Right ventricle myocardium inferior (tissue), 1 donor: Measurements from ENCODE around the gene GNPNAT1. TPM values are rescaled to one million over a fixed set of nuclear protein-coding genes. Genes with fewer than 3 reads are reported as not detected.

Source experiments
- ATAC-seq: fragments of 200-7000 bp; cut with Tn5 transposase; one replicate; pipeline ENCODE4 v1.9.1; 2020; ENCODE audit warnings: mild to moderate bottlenecking, moderate library complexity
- DNase-seq: peaks from one replicate; pipeline ENCODE4 v3.0.0; 2021; ENCODE audit errors: missing footprints
- intact Hi-C: fragments of 100-400 bp; cut with DNase I; formaldehyde crosslinking; loops from one replicate; pipeline ENCODE4 v1.11.0; 2022
- long read RNA-seq: library from polyadenylated mRNA; unstranded; transcript quantifications from one replicate; pipeline ENCODE4 v2.0.0, GENCODE V29; 2021
- total RNA-seq: library from RNA; stranded (reverse); fragmentation: NEBNext Ultra II Directional; extraction: Animal tissue kit (Norgen Biotek cat#: 25700); gene quantifications from one replicate; pipeline ENCODE4 v1.2.1, GENCODE V29; 2021
- donor health status: DM: no; HTN: yes; CAD: no; lungs with severe emphysema.

GNPNAT1 gene
- total RNA-seq, result 5.2 TPM
- long read RNA-seq, partial matches to known transcripts, result 0 of 4 reads
- long read RNA-seq, other reads (novel, unspliced or antisense), result 3 of 4 reads

DNA sequence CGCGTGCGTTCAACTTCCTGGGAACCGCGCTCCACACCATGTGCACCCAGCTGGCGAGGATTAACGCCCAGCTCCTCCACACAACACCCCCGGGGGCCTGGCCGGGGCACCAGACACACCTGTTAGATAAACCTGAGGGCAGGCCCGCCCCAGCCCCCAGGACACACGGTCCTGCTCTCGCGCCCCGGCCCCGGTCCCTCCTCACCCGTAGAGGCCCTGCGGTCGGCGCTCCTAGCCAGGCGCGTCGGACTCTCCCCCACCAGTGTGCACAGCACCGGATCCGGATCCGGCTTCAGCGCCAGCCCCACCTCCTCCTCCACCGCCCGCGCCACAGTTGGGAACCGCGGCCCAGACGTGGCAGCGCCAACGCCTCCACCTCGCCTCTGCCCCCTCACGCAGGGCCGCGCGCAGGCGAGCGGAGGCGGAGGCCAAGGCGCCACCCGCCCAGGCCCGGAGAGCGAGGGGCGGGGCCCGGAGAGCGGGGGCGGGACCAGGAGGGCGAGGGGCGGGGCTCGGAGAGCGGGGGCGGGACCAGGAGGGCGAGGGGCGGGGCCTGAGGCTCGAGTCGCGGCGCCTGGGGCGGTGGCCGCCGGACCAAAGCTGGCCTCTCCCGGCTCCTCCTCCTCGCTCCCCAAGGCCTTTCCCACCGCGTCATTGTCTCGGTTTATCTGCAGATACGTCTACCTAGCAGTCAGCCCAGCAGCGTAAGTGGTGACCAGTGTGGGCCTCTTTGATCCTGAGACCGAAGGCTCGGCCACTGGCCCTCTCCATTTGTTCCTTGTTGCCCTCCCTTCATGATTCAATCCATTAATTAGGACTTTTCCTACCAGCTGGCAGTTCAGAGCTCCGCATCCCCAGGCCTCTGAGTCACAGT is at the start of gene GNPNAT1:
Gene GNPNAT1 (minus strand): TSS at position 385 of the 874 bp plus-strand sequence. CDS start 6,957 bp downstream, outside the sequence.
- peak; percentile 97 for ATAC-seq
- DNase-seq, result peak; percentile 93
- intact Hi-C loops, result no loop called here

DNA sequence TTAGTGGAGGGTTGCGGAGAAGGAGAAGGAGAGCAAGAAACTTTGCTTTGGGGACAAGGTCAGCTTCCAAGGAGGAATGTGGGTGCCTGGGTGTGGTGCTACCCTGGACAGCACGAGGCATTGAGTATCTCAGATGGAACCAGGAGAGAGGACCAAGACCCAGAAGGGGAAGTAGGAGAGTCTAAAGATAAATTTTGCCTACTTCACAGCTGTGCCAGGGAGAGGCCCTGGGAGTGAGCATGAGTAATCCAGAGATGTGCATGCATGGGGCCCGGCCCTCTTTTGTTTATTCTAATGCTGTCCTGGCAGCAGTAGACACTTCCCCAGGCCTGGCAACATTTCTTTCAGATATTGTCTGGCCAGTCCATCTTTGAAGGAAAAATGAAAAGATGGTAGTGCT is 49.5 kb upstream of the GNPNAT1 start:
- intact Hi-C loops, result loop anchor here (5.0 kb wide), 1 partner anchor 111 kb away; the partner anchor contains the start of gene FERMT2
- DNase-seq, result peak; percentile 73
- peak; percentile 58 for ATAC-seq

GRCh38 chr14:52837451-52837850 is 46.0 kb upstream of the GNPNAT1 start:
- DNase-seq (no peak), ATAC-seq (no peak)
- intact Hi-C loops, result no loop called here

- intact Hi-C loops, result no loop called here
- ATAC-seq, result no peak
- no peak for DNase-seq
Observed at GRCh38 chr14:52836063-52836462, 44.7 kb upstream of the GNPNAT1 start.

GRCh38 chr14:52835122-52835903 is 43.9 kb upstream of the GNPNAT1 start:
- intact Hi-C loops, result no loop called here
- ATAC-seq (no peak), DNase-seq (no peak)

DNA sequence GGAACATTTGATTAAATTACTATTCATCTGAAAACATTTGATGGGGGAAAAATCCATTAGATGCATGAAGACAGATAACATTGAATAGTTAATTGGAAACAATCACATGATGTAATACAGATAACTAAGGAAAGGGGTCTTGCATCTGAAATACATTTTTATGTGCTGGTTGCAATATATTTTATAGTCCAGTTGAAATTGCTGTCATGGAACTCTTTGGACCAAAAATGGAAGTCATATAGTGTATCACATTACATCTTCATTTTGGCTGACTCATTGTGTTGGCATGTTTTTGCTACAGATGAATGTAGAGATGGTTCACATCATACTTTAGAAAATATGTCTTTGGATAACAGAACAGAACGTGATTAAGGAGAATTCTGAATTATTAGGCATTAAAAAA is 43.0 kb upstream of the GNPNAT1 start:
- intact Hi-C loops, result no loop called here
- DNase-seq (no peak), ATAC-seq (no peak)

DNA sequence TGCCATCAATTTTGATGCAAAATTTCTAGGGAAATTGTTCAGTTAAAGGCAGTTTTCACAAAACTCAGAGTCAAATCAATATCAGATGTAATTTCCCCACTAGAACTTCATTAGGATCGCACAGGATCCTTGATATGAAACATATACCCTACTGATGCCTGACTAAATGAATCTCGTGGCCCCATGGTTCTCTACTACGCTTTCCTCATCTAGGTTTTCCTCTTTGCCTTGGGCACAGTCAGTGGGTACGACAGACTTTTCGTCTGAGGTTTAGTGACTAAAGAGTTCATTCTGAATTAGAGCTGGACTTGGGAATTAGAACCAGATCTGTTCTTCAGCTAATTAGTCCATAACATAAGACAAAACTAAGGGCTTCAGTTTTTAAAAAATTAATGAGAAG is 42.5 kb upstream of the GNPNAT1 start:
- no peak for ATAC-seq
- DNase-seq, result no peak
- intact Hi-C loops, result no loop called here

DNA sequence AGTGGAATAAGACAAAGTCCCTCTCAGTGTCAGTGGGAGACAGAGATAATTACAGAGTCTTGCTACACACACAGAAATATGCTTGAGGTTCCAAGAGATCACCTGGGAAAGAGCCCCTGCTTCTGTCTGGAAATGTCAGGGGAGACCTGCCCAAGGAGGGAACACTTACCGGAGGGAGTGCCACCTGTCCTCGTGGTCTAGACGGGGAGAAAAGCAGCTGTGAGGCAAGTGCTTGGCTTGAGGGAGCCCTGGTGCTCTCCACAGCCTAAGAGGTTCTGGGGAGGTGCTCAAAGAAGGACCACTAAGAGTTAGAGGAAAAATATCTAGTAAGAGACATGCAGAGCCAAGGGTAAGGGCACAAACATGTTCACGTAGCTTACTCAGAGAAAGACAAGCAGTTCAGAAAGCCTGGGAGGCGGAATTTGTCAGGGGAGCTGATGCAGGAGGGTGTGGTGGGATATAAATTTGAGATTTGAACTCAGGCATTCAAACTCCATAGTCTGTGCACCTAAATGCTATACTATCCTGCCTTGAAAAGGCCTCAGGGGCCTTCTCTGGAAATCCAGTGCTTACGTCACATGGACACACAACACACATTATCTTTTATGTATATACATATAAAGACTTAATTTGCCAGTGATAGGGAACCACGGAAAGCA is 38.2 kb upstream of the GNPNAT1 start:
- no peak for DNase-seq
- ATAC-seq, result no peak
- intact Hi-C loops, result loop anchor here (10.0 kb wide), 1 partner anchor 475 kb away; no protein-coding TSS in a partner anchor

- no peak for ATAC-seq
- intact Hi-C loops, result loop anchor here (10.0 kb wide), 1 partner anchor 477 kb away; no protein-coding TSS in a partner anchor
Observed at GRCh38 chr14:52827426-52827825, 36.0 kb upstream of the GNPNAT1 start.

DNA sequence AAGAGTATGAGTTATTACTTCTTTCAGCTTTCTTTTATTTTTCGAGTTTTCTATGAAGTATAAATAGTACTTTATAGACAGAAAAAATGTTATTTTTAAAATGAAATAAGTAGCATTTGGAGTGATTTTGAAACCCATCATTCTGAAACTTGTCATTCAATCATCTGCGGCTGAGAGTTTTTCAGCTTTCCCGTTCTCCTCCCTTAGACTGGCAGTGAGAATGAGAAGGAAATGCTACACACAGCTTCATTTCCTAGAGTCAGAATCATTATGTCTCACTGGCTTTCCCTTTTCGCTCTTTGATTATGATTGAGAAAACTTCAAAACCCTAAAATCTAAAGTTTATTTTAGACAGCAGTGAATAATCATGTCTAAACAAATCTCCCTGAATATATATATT is 33.7 kb upstream of the GNPNAT1 start:
- DNase-seq (no peak), ATAC-seq (no peak)
- intact Hi-C loops, result loop anchor here (2.0 to 10.0 kb wide), 2 partner anchors 230 to 480 kb away; no protein-coding TSS in a partner anchor

More at GRCh38 chr14:52827426-52827825, 36.0 kb upstream of the GNPNAT1 start:
- no peak for DNase-seq

DNA sequence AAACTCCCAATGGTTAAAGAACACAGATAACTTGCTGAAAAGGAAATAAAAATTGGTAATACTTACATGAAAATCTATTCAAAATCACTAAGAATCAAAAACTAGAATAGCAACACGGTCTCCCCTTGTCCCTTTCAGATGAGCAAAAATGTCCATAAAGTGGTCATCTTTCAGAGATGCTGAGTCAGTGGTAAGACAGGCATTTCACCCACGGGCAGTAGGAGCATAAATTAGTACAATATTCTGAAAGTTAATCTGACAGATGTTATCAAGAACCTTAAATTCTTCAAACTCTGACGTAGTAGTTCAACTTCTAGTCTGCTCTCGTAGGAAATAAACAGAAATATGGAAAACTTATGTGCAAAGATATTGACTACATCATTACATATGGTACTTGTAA is 33.1 kb upstream of the GNPNAT1 start:
- DNase-seq, result no peak
- intact Hi-C loops, result loop anchor here (1.0 to 10.0 kb wide), 3 partner anchors 137 to 480 kb away; no protein-coding TSS in a partner anchor
- no peak for ATAC-seq

DNA sequence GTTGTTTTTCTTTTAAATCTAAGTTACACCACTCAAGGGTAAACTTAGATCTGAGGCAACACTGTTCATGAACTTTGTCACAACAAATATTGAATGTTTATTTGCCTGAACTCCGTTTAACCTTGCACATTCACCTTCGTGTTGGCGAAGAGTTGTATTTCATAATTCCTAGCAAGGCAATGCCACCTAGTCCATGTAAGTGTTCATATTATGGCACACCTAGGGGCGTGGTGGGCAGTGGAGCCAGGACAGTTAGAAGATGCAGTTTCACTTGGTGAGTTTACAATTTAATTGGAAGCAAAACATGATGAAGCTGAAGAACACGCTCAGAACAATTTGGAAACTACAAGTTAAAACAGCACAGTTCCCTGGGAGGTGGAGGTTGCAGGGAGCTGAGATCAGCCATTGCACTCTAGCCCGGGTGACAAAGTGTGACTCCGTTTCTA is 30.4 kb upstream of the GNPNAT1 start:
- intact Hi-C loops, result loop anchor here (10.0 kb wide), 1 partner anchor 483 kb away; no protein-coding TSS in a partner anchor
- no peak for ATAC-seq

DNA sequence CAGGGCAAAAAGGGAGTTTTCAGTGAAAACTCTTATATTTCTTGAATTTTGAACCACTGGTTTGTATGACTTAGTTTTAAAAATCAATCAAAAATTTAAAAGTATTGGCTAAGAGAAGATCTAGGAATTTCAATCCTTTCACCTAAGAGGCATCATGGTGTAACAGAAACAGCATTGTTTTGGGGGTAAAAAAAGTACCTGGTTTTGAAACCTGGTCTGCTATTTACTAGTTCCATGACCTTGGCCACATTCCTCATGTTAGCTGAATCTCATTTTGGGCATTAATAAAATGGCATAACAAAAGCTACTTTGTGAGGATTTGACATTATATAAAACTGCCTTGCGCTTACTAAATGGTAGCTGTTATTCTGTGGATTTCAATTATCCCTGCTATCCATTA is 16.7 kb upstream of the GNPNAT1 start:
- ATAC-seq, result no peak
- intact Hi-C loops, result no loop called here
- no peak for DNase-seq

More for the DNA sequence above, 30.4 kb upstream of the GNPNAT1 start:
- no peak for DNase-seq

DNA sequence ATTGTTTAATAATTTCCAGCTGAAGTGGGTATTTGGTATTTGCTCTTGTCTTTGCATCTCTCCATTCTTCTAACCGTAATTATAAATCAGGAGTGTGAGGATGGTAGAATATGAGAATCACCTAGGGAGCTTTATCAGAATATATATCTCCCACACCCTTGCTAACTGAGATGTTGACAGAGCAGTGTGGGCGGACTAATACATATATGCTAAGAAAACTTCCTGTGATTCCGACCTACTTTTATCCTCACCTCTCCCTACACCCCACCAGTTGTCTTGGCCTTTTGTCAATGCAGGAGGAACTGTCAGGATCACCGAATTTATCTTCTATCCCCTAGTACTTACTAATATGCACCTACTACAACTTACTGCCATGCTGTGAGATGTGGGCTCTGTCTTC is 14.7 kb upstream of the GNPNAT1 start:
- DNase-seq, result no peak
- intact Hi-C loops, result no loop called here
- ATAC-seq, result no peak

- intact Hi-C loops, result no loop called here
- ATAC-seq (no peak), DNase-seq (no peak)
Observed at GRCh38 chr14:52802597-52802996, 11.2 kb upstream of the GNPNAT1 start.

DNA sequence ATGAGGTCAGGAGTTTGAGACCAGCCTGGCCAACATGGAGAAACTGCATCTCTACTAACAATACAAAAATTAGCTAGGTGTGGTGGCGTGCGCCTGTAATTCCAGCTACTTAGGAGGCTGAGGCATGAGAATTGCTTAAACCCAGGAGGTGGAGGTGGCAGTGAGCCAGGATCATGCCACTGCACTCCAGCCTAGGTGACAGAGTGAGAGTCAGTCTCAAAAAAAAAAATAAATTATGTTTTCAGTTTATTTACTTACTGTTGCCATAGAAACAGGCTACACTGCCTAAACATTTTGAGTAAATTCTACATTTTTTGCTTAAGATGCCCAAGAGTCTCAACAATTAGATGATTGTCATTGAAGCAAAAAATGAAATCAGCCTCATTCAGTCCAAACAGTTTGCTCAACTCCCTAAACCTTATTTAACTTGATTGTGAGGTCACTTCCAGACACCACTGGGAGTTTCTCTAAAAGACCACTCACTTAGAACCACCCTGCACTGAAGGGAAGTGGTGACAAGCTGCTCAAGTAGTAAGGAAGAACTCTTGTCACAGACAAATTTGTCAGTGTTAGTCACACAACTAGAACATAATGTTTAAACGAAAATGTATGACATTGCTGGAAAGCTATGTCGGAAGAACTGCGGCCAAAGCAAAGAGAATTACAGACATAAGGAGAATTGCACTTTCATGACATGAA is 9.8 kb upstream of the GNPNAT1 start:
- intact Hi-C loops, result no loop called here
- DNase-seq (no peak), ATAC-seq (peak; percentile 62)

DNA sequence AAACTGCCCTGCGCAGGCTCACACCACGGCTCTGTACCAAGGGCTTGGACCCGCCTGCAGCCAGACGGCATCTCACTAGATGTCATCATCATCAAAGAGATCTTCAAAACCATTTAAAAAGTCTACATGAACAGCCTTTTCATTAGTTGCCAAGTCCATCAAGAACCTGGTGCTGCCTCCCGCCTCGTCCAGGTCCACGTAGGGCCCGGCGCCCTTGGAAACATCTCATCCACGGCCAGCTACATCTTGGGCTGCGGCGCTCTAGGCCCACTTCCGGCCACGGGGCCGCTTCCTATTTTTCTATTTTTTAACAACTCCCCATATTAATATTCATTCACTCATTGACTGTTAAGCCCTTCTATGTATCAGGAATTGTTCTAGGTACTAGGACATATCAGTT is 7.4 kb upstream of the GNPNAT1 start:
- intact Hi-C loops, result no loop called here
- ATAC-seq (no peak), DNase-seq (no peak)

DNA sequence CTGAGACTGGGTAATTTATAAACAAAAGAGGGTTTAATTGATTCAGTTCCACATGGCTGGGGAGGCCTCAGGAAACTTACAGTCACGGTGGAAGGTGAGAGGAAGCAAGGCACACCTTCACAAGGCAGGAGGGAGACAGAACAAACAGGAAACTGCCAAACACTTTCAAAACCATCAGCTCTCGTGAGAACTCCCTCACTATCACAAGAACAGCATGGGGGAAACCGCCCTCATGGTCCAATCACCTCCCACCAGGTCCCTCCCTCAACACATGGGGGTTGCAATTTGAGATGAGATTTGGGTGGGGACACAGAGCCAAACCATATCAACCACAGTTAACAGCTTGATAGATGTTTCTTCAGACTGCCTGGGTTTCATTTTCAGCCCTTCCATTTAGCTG is 6.2 kb upstream of the GNPNAT1 start:
- ATAC-seq (no peak), DNase-seq (no peak)
- intact Hi-C loops, result no loop called here
